K562 (cell line): ENCODE measurements around the gene PACSIN2. TPM values are rescaled to one million over a fixed set of nuclear protein-coding genes. Genes with fewer than 3 reads are reported as not detected.

Source experiments
- CBFA2T2 ChIP-seq: fragments of 450-650 bp; conservative IDR thresholded peaks from 2 replicates; pipeline ENCODE4 v1.6.1; 2017; ENCODE audit warnings: mild to moderate bottlenecking
- HIVEP1 ChIP-seq: fragments of 250-450 bp; sonication (Bioruptor Pico); IDR thresholded peaks from 2 replicates; pipeline ENCODE4 v1.4.0; 2020; ENCODE audit warnings: mild to moderate bottlenecking
- PTTG1 ChIP-seq: fragments of 450-650 bp; IDR thresholded peaks from 2 replicates; pipeline ENCODE4 v1.6.1; 2016; ENCODE audit warnings: low read depth, mild to moderate bottlenecking, missing genetic modification characterization, missing compliant biosample characterization
- RBM22 ChIP-seq: fragments of 200-400 bp; formaldehyde crosslinking; IDR thresholded peaks from 2 replicates; pipeline ENCODE4 v1.6.1; 2018; ENCODE audit warnings: low read length, low read depth; ENCODE audit not compliant: poor library complexity, severe bottlenecking
- SRF ChIP-seq, 2 experiments: fragments of 250-450, 450-650 bp in 1 of 2; sonication (Bioruptor Pico) in 1 of 2; sonication (generic) in 1 of 2; formaldehyde crosslinking; IDR thresholded peaks; 2 replicates each; pipeline versions ENCODE4 v1.5.0 to v1.5.1; 2020 to 2022; ENCODE audit warnings: mild to moderate bottlenecking in 1 of 2, missing genetic modification reagents in 1 of 2
- U2AF1 ChIP-seq: fragments of 200-400 bp; formaldehyde crosslinking; optimal IDR thresholded peaks from 2 replicates; pipeline ENCODE3; 2017; ENCODE audit warnings: mild to moderate bottlenecking, low read depth, low read length, moderate library complexity
- ZBTB40 ChIP-seq, 2 experiments: fragments of 450-650 bp in 1 of 2; sonication (generic) in 1 of 2; formaldehyde crosslinking in 1 of 2; IDR thresholded peaks; 2 replicates each; pipeline versions ENCODE4 v1.7.1 to v1.9.0; 2016 to 2022; ENCODE audit warnings: inconsistent platforms in 1 of 2, mild to moderate bottlenecking in 1 of 2, missing genetic modification reagents in 1 of 2
- polyA plus RNA-seq, 8 experiments: library from polyadenylated mRNA; depleted of rRNA in 4 of 8; stranded (reverse) in 5 of 8; unstranded in 3 of 8; fragments of >200 nt; fragmentation: Nextera tagmentation in 2 of 8; fragmentation: Illumina TruSeq in 1 of 8; extraction: Ambion mirVana in 2 of 8; extraction: Trizol in 1 of 8; gene quantifications; 2 replicates each; pipeline versions ENCODE4 v1.2.1 to v1.2.3, GENCODE V29; 2011 to 2014; ENCODE audit warnings: inconsistent platforms in 1 of 8, missing spikeins in 1 of 8
- total RNA-seq, 7 experiments: library from RNA; depleted of rRNA in 6 of 7; stranded (reverse); fragments of >200 nt in 6 of 7; fragmentation: Illumina TruSeq in 2 of 7; extraction: Trizol in 2 of 7; gene quantifications; 2 replicates each; pipeline versions ENCODE4 v1.2.1 to v1.2.3, GENCODE V29; 2011 to 2021; ENCODE audit warnings: low replicate concordance in 1 of 7

PACSIN2 gene
- total and polyA plus RNA-seq, 9 of the 15 experiments (the other 6 are each of a cell fraction or from before 2014, with no cell fraction given) = 0.45 to 45.1 (median 23.9) TPM

GRCh38 chr22:42960531-42961399, 54.2 kb downstream of the PACSIN2 start (continued):
- no peak for TF ChIP-seq ZBTB40 (IDR thresholded peaks at IDR 0.05)
- no peak for TF ChIP-seq ZBTB40 (CRISPR knock-in tag; IDR thresholded peaks at IDR 0.05)
- TF ChIP-seq U2AF1 = no peak
- TF ChIP-seq CBFA2T2 = no peak
- no peak for TF ChIP-seq RBM22
- no peak for TF ChIP-seq HIVEP1 (CRISPR knock-in tag)
- no peak for TF ChIP-seq PTTG1 (tag)
- TF ChIP-seq SRF (CRISPR knock-in tag; IDR thresholded peaks at IDR 0.05) = no peak
- TF ChIP-seq, all 486 proteins: peak for 0
